ENCODE results near the gene ACOT12.
"Not testable (repeated sequence)": the region's sequence is repeated elsewhere in the genome, so short reads cannot be mapped to it uniquely, and the experiment has no call there.

Gene ACOT12

GRCh38 chr5:81336556-81336955, 57.4 kb downstream of the ACOT12 start:
- no peak for DNase-seq

GRCh38 chr5:81335946-81336345, 58.0 kb downstream of the ACOT12 start:
- DNase-seq: no peak

GRCh38 chr5:81334304-81335061, 59.5 kb downstream of the ACOT12 start:
- DNase-seq: no peak

GRCh38 chr5:81326554-81326953, 67.4 kb downstream of the ACOT12 start:
- no peak for DNase-seq

GRCh38 chr5:81317536-81317935, 76.4 kb downstream of the ACOT12 start:
- DNase-seq: no peak

DNA sequence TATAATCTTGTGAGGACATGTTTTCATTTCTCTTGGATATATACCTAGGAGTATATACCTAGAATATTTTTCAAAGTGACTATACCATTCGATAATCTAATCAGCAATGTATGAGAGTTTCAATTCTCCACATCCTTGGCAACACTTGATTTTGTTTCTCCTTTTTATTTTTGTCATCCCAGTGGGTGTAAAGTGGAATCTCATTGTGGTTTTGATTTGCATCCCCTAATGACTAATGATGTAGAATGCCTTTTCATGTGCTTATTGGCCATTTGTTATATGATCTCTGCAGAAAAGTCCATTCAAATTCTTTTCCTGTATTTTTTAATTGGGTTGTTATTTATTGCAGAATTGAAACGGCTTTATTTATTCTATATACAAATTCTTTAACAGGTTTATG, 77.4 kb downstream of the ACOT12 start:
- no peak for DNase-seq

- DNase-seq: no peak
These were observed 78.1 kb downstream of the ACOT12 start for GRCh38 chr5:81315830-81316229.

DNA sequence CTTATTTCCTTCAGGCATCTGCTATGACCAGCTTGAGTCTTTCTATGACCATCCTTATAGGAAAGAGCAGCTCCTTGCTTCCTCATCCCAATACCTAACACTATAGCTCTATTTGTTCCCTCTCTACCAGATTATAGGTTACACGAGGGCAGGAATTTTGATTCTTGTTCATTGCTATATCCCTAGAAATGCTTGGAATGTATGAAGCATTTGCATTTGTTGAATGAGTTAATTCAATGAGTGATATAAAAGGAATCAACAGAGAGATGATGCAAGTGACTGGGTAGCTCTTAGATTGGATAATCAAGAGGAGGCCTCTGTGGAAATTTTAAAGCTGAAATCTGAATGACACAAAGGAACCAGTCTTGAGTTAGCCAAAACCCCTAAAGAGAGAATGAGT, 78.6 kb downstream of the ACOT12 start:
- DNase-seq: no peak

DNA sequence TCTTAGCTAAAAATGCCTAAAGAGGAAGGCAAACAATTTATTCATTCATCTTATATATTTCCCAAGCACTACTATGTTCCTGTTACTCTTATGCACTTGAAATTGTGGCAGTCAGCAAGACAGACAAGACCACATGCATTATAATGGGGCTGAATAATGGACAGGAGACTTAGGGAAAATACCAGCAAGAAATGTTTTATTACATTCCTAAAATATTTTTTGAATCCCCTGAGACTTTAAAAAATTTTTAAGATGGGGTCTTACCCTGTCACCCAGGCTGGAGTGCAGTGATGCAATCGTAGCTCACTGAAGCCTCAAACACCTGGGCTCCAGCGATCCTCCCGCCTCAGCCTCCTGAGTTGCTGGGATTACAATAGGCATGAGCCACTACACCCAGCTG, 79.4 kb downstream of the ACOT12 start:
- no peak for DNase-seq

DNA sequence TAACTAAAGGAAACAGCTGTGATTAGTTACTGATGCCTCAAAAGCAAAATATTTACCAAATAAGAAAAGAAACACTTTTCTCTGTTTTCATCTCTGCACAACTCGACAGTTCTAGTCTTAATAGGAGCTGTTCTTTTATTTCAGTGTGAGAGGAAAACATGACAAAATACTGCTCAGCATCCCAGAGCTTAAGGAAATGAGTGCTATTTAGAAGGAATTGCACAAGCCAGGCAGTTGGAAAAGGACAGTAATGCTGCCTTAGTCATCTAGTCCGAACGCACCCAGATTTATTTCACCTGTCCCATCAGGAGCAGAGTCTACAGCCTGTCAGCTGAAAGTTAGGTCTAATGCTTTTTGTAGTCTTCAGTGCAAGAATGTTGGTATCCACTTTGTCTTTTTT, 80.2 kb downstream of the ACOT12 start:
- no peak for DNase-seq

GRCh38 chr5:81313278-81313677, 80.7 kb downstream of the ACOT12 start:
- no peak for DNase-seq

DNA sequence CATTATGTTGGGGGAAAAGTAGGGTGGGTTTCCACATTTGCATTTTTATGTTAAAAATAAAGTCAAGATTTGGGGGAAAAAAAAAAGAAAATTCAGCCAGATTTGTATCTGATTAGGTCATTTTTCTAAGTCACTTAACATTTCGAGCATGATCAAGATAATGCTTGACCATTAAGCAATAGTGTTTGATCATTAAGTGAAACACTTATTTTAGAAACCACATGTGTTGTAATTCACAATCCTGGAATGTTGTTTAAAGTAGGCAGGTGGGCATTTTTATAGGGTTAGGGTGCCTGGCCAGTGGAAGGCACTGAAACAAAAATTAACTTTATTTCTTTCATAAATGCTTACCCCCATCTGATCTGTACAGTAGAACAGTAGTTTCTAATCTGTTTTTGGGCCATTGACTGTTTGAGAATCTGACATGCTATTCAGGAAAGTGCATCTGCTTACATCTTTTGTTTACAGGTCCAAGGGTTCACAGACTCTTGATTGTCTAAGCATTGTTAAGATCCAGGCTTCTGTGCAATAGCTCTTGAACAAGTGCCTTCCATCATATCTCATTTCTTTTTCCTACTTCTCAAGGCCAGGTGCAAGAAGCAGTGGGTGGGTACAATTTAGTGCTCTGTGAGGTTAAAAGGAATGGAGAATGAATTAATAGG, 83.4 kb downstream of the ACOT12 start:
- DNase-seq: no peak

DNA sequence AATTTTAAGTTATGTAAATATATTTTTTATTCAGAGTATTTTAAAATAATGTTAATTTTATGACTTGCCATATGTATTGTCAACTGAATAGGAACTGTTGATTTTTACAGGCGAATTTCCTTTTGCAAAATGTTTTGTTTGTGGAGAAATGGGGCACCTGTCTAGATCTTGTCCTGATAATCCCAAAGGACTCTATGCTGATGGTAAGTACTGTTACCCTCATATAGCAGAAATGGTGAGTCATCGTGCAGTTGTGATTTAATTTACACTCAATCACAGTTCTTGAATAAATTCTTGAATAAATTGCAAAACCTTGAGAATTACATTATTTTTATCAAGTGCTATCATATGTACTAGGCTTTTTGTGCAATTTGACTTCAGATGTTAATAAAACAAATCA, 85.1 kb downstream of the ACOT12 start:
- no peak for DNase-seq

DNA sequence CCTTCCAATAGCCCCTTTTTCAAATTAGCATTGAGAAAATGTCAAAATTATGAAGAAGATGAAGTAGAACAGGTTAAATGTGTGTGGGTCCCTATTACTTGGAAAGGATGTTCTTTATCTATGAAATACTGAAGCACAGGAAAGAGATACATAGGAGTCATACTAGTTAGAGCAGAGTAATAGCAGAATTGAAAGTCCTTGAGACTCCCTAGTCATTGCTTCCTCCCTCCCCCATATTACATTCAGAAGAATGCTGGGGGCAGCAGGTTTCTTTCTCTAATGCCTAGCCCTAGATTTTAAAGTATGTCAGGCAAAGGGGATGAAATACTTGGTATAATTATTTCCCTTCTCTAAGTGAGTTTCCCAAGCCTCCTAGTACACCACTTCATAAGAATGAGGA, 88.1 kb downstream of the ACOT12 start:
- no peak for DNase-seq

DNA sequence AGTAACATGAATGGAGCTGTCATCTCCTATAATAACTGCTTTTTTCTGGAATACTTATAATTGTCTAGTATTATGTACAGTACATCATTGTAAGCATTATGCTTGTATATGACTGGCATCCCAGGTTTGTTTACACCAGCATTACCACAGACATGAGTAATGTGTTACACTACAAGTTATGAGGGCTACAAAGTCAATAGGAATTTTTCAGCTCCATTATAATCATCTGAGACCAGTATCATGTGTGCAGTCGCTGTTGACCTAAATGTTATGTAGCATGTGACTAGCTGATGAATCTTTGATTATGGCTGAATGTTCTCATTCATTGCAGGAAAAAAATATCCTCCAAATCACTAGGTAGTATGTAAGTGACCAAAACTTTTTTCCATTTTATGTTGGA, 90.4 kb downstream of the ACOT12 start:
- DNase-seq: no peak

DNA sequence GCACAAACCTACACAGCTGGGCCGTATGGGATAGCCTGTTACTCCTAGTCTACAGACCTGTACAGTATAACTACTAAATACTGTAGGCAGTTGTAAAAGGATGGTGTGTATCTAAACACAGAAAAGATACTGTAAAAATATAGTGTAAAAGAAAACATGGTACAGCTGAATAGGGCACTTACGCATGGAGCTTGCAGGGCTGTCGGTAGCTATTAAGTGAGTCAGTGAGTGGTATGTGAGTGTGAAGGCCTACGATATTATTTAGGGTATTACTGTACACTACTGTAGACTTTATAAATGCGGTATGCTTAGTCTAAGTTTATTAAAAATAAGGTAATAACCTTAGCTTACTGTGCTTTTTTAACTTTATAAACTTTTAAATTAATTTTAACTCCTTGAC, 91.3 kb downstream of the ACOT12 start:
- DNase-seq: no peak

DNA sequence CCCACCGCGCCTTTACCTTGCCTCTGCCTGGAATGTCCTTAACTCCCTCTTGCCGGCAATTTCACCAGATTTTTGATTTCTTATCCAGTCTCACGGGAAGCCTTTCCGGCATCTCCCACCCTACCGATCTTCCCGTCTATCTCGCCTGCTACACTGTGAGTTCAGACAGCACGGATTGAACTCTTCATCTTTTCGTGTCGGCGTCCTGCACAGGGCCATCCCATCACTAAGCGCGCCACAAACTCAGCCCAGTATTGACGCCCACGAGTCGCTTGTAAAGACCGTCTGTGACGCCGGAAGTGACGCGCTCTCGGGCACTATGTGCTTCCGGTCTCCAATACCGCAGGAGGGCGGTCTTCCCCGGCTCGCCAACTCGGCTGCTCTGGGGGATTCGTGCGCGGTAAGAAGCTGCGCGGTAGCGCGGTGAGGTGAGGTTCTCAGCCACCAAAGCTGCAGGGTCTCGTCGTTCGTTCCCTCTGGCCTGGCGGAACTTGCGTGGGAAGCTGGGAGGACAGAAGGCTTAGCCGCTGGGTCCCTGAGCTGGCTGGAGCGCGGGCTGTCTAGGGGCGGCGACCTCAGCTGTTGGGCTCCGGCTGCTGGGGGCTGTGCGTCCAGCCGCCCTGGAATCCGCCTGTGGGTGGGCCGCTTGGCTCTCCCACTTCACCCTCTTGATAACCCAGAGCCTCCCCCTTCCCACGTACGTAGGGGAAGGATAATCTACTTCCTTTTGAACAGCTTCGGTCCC, 92.5 kb downstream of the ACOT12 start, which contains the start of gene ZCCHC9:
ZCCHC9 (plus strand) TSS at position 317 of the 745 bp plus-strand sequence. CDS start 3,171 bp downstream, outside the sequence.
- peak; percentile 33 for DNase-seq

- DNase-seq: no peak
These were observed 93.0 kb downstream of the ACOT12 start for GRCh38 chr5:81300921-81301270.

- no peak for DNase-seq
These were observed 96.4 kb downstream of the ACOT12 start for GRCh38 chr5:81297531-81297930.

DNA sequence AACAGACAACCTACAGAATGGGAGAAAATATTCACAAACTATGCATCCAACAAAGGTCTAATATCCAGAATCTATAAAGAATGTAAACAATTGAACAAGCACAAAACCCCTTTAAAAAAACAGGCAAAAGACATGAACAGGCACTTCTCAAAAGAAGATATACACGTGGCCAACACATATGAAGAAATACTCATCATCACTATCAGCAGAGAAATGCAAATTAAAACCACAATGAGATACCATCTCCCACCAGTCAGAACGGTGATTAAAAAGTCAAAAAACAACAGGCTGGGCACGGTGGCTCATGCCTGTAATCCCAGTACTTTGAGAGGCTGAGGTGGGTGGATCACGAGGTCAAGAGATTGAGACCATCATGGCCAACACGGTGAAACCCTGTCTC, 99.9 kb downstream of the ACOT12 start:
- not testable (repeated sequence) for DNase-seq

- no peak for DNase-seq
These were observed 101.8 kb downstream of the ACOT12 start for GRCh38 chr5:81292130-81292529.

DNA sequence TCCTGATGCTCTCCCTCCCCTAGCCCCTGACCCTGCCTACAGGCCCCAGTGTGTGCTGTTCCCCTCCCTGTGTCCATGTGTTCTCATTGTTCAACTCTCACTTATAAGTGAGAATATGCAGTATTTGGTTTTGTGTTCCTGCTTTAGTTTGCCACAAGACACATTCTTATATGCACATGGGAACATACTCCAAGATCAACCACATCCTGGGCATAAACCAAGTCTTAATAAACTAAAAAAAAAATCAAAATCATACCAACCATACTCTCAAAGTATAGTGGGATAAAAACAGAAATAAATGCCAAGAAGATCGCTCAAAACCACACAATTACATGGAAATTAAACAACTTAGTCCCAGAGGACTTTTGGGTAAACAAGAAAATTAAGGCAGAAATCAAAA, 103.8 kb downstream of the ACOT12 start:
- DNase-seq: no peak

DNA sequence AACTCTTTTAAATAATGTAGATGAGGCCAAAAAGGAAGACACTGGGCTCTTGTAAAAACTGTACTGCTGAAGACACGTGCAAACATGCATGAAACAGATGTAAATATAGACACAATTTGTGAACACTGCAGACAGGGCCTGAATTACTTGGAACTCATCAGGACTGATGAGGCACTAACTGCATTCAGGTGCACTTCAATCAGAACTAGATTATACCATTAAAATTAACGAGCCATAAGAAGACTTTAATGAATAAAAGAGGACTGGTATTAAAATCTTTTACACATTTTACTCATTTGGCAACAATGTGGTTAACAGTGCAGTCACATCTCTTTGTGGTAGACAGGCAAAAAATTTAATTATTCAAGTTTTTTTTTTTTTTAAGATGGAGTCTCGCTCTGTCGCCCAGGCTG, 105.9 kb downstream of the ACOT12 start:
- no peak for DNase-seq

DNA sequence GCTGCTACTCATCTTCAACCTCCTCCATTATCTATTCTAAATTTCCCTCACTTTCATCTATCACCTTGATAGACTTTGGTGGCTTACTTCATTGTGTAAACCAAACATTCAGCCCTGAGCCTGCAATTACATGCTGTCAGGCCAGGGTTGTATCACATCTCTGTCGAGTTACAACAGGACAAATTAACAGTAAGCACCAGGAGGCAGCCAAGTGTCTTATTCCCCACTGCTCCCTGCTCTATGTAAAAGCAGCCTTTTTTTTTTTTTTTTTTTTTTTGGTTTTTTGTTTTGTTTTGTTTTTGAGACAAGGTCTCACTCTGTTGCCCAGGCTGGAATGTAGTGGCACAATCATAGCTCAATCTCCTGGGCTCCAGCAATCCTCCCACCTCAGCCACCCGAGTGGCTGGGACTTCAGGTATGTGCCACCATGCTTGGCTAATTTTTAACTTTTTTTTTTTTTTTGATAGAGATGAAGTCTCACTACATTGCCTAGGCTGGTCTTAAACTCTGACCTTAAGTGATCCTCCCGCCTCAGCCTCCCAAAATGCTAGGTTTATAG, 107.8 kb downstream of the ACOT12 start:
- no peak for DNase-seq

Data from 8988T (cell line).